ENCODE results near the gene ZCCHC18. TPM values are rescaled to one million over a fixed set of nuclear protein-coding genes. Genes with fewer than 3 reads are reported as not detected.

ZCCHC18 gene
- total and polyA plus RNA-seq, 9 of the 15 experiments (the other 6 are each of a cell fraction or from before 2014, with no cell fraction given) = not detected

GRCh38 chrX:104118765-104119164, 6.4 kb downstream of the ZCCHC18 start:
- no peaks in the 10 kb centered on the region for H3K9me3 ChIP-seq (replicated peaks; ENCODE audit: control insufficient read depth, insufficient read depth, low read depth, low read length)
- BruUV-seq (replicated peaks) = no TSS peak
- FAIRE-seq (no peak), ATAC-seq (no peak), DNase-seq (ENCODE audit: extremely low read depth in 1 of 4, low spot score in 3 of 4) (no peak)
- no peaks in the 10 kb centered on the region for H4K20me1 ChIP-seq (replicated peaks; ENCODE audit: control insufficient read depth, insufficient read depth, low read length)
- WGBS (ENCODE audit: insufficient coverage, low coverage, missing lambda C conversion rate) = 0% methylated on average over 1 of the region's 1 CpG
- H3K27ac ChIP-seq (ENCODE audit: extremely low read depth, low read depth, low read length) = no peak overlapping the region
- TF ChIP-seq ZNF445 (CRISPR knock-in tag; IDR thresholded peaks at IDR 0.05; ENCODE audit: low read depth) (no peak), ZNF717 (CRISPR knock-in tag; IDR thresholded peaks at IDR 0.05) (no peak), ZNF280A (IDR thresholded peaks at IDR 0.05; ENCODE audit: low read depth, partially characterized antibody) (no peak), NFIX (CRISPR knock-in tag; IDR thresholded peaks at IDR 0.05; ENCODE audit: low read depth) (no peak), HOMEZ (CRISPR knock-in tag; IDR thresholded peaks at IDR 0.05) (no peak), SOX6 (IDR thresholded peaks at IDR 0.05) (no peak), PATZ1 (CRISPR knock-in tag; IDR thresholded peaks at IDR 0.05; ENCODE audit: borderline replicate concordance) (no peak), FOSL1 (tag; conservative IDR thresholded peaks at IDR 0.05) (no peak), CREB5 (CRISPR knock-in tag; IDR thresholded peaks at IDR 0.05) (no peak)
- H3K4me1 ChIP-seq (replicated peaks in 1 of 2; ENCODE audit: control insufficient read depth in 2 of 2, insufficient read depth in 2 of 2, low read length in 2 of 2) = no peaks in the 10 kb centered on the region
- no peak overlapping the region for H3K4me2 ChIP-seq (ENCODE audit: insufficient read depth, low read length)
- H3K27me3 ChIP-seq (ENCODE audit: control insufficient read depth in 2 of 2, insufficient read depth in 2 of 2, low read length in 2 of 2) = peaks cover 2 to 7% of the 10 kb centered on the region in 2 experiments; a peak in 1 of 5 replicates
- H3K79me2 ChIP-seq (ENCODE audit: control insufficient read depth, insufficient read depth, low read length) = no peaks in the 10 kb centered on the region
- POLR2A ChIA-PET = no interaction called here
- no peak overlapping the region for H3K4me3 ChIP-seq
- no peaks in the 10 kb centered on the region for H3K36me3 ChIP-seq (ENCODE audit: control insufficient read depth, insufficient read depth, low read length)
- H3K9ac ChIP-seq (ENCODE audit: insufficient read depth in 1 of 2, low read depth in 2 of 2, low read length in 2 of 2) = no peak overlapping the region
- H3K9me1 ChIP-seq (ENCODE audit: control insufficient read depth, insufficient read depth, low read length) = no peaks in the 10 kb centered on the region
- CTCF ChIA-PET (ENCODE audit: low intra/inter-chr PET ratio) = no interaction called here
- intact Hi-C loops (cut with micrococcal nuclease) = no loop called here
- in situ Hi-C loops (cut with MboI) = no loop called here
- H2AFZ ChIP-seq (ENCODE audit: low read depth, low read length) = no peak overlapping the region
